ENCODE results near the gene OSBPL8.
A peak's percentile ranks its signal among the peaks of the same experiment; 100 is the strongest.

Gene OSBPL8

DNA sequence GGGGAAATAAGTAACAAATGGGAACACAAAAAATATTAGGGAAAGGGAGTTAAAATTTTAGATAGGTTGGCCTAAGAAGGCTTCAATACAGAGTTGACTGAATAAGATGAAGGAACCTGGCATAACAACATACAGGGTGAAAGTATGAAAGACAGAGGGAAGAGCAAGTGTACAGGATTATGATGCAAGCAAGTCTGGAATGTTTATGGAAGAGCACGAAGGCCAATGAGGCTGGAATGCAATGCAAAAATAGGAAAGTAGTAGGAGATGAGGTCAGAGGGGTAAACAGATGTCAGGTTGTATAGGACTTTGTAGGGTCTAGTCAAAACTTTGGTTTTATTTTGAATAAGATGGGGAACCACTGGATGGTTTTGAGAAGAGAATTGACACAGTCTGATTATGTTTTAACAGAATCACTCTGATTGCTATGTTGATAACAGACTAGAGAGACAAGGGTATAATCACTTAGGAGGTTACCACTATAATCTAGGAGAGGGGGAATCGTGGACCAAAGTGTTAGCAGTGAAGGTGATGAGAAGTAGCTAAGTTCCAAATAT lies 96.8 kb downstream of the OSBPL8 start:
- no peak for FAIRE-seq

- no peak for FAIRE-seq
Measured at GRCh38 chr12:76460807-76461206, 98.8 kb downstream of the OSBPL8 start.

DNA sequence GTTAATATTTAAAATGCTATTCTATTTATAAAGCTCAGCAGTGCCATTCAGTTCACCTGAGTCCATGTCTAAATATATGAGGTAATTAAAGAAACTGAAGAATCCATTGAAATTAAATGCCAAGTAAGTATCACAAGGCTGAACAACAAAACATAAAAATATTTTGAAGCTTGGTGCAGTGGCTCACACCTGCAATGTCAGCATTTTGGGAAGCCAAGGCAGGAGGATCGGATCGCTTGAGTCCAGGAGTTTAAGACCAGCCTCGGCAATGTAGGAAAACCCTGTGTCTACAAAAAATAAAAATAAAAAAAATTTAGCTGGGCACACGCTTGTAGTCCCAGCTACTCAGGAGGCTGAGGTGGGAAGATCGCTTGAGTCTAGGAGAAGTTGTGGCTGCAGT lies 101.8 kb downstream of the OSBPL8 start:
- no peak for FAIRE-seq

DNA sequence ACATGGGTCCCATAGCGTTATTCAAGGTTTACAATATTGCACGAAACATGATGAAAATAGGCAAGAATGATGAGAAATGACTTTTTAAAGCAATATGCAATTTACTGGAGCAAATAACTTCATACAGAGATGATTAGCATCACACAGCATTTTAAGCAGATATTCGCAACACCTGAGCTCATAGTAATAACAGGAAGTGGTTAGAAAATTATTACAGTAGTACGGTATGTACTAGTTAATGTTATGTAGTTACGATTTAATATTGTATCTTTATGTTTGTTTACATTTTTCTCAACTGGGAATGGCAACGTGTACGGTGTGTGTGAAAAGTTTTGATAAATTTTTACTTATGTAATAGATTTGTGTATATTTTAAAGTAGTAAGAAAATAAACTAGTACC lies 102.6 kb downstream of the OSBPL8 start:
- no peak for FAIRE-seq

DNA sequence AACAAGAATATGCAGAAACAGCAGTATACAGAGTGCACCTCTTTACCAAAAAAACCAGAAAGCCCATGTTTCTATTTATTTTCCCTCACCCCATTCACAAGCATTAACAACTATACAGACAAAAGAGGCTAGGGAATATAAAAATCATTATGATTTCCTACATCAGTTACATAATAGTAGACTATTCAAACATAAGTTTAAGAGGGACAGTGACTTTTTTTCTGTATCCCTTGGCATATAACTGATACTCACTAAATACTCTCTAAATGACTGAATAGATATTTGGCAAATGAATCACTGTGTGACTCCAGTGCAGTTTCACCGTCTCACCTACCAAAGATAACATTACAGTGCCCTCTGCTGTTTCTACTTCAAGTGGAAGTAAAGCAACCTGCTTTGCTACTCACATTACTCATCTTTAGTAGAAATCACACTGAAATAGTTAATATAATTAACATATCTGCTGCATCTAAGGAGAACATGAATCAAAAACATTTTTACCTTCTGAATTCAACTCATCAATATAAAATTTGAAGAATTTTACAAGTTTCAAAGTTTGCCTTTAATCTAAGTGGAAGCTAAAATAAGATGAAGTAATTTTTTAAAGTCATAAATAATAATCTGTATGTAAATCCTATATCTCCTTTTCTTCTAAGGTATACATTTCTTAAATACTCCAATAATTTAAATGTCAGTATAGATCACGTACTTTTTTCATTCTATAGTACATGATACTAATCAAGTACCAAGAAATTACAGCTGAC lies 103.8 kb downstream of the OSBPL8 start:
- peak; percentile 31 for FAIRE-seq

DNA sequence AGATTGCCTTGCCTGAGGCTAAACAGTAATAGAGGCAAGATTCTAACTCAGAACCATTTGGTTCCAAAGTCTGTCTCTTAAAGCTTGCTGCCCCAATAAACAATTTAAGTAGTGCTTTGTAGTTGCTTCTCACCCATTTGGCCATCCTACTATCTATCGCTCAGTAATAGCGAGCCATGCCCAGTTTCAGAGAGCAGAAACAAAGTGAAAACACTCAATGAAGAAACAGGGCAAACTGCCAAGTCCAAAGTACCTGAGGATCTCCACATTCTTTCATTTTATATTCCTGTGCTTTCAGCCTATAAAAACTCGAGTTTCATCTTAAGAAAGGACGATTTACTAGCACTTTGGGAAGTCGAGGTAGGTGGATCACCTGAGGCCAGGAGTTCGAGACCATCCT lies 108.0 kb downstream of the OSBPL8 start:
- no peak for FAIRE-seq

DNA sequence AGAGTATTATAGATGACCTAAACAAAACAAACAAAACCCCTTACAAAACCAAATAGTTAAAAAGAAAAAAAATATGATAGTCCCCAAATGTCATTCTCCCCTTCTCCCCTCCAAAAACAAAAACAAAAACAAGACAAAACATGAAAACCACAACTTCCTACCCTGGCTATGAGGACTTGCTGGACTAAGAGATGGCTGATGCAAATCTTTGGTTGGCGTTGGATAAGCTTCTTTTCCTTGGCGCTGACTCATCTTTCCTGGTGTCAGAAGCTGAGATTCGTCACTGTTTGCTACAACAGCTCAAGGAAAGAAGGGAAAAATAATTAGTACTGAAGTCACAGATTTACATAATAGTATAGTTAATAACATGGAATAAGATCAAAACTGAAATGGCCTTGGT lies 108.9 kb downstream of the OSBPL8 start:
- no peak for FAIRE-seq

GRCh38 chr12:76449993-76450392 lies 109.6 kb downstream of the OSBPL8 start:
- no peak for FAIRE-seq

DNA sequence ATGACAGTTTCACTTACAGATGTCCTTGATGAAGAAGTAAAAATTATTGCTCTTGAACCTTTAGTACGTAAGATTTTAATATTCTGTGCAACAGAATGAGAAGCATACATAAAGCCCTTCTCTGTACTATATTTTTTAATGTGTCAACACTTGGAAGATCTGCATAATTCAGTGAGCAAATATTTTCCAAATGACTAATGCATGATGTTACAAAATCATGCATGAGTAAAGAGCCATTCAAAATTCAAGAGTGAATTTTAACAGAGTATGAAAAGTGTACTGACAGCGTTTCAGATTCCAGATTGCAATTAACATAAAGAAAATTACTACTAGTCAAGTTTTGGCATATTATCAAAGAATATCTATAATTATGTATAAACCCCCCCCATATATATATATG lies 110.0 kb downstream of the OSBPL8 start:
- no peak for FAIRE-seq

GRCh38 chr12:76449016-76449415 lies 110.6 kb downstream of the OSBPL8 start:
- FAIRE-seq, result no peak

GRCh38 chr12:76446090-76446489 lies 113.5 kb downstream of the OSBPL8 start:
- no peak for FAIRE-seq

- no peak for FAIRE-seq
Measured at GRCh38 chr12:76445462-76445861, 114.1 kb downstream of the OSBPL8 start.

- FAIRE-seq, result no peak
Measured at GRCh38 chr12:76444408-76444984, 115.1 kb downstream of the OSBPL8 start.

- no peak for FAIRE-seq
Measured at GRCh38 chr12:76441016-76441415, 118.6 kb downstream of the OSBPL8 start.

DNA sequence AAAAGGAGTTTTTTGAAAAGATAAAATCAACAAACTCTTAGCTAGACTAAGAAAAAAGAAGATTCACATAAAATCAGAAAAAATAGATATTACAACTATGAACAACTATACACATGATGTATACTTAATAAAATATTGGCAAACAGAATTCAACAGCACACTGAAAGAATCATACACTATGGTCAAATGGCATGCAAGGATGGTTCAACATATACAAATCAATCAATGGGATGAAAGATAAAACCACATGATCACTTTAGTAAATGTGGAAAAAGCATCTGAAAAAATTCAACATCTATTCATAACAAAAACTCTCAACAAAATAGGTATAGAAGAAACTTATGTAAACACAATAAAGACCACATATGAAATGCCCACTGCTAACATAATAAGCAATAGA lies 126.8 kb downstream of the OSBPL8 start:
- no peak for FAIRE-seq

GRCh38 chr12:76428117-76428516 lies 131.5 kb downstream of the OSBPL8 start:
- no peak for FAIRE-seq

- no peak for FAIRE-seq
Measured at GRCh38 chr12:76426160-76426559, 133.4 kb downstream of the OSBPL8 start.

DNA sequence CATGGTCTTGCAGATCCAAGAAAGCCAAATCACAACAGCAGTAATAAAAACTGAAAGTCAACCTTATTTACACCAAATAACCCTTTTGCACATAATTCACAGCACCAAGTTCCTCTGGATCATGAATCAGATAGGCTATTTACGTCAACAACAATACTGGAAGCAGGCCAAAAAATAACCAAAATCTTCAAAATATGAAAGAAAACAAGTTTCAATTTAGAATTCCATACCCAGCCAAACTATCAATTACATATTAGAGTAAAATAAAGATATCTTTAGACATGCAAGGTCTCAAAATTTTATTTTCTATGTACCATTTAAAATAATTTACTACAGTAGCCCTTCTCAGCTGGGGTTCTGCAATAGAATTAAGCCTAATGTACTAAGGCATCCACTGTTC lies 134.6 kb downstream of the OSBPL8 start:
- no peak for FAIRE-seq

- FAIRE-seq, result no peak
Measured at GRCh38 chr12:76422543-76423438, 136.8 kb downstream of the OSBPL8 start.

GRCh38 chr12:76422154-76422542 lies 137.4 kb downstream of the OSBPL8 start:
- no peak for FAIRE-seq

DNA sequence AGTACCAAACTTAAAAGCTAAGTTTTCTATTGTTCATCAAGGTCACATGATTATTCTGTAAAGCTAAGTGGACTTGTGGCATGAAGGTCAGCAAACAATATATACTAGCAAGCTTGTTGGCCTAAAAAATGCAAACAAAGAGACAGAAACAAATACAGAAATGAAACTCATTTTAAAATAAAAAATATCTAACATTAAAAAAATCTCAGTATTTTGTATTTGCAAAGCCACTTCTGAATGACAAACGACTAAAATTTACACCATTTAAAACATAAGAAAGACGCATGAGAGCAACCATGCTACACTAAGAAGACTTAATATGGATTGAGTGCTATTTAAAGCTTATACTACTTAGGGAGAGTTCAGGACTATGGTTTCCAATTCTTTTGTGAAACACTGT lies 138.5 kb downstream of the OSBPL8 start:
- no peak for FAIRE-seq

DNA sequence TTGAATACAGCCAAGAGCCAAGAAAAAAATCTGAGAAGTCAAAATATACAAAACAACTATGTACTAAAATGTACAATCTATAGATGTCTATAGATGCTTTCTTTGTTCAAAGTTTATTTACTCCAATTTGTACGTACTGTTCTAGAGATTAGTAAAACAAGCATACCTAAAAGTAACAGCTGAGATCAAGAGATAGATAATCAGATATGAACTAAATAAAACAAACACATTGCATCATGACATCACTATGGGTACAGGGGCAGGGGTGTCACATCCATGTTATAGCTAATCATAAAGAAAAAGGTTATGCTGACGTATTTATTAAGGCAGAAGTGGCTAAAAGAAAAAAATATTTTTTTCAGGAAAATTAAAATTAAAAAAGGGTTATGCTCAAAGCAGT lies 139.3 kb downstream of the OSBPL8 start:
- FAIRE-seq, result no peak

- no peak for FAIRE-seq
Measured at GRCh38 chr12:76417116-76417515, 142.5 kb downstream of the OSBPL8 start.

Data from colon (tissue), 2 donors.